HG03378 (cell line): ENCODE measurements around the gene ETS2.
A peak's percentile ranks its signal among the peaks of the same experiment; 100 is the strongest.

Experiments
- ATAC-seq: cut with Tn5 transposase; IDR thresholded peaks from one replicate; pipeline ENCODE4 v1.9.1; 2021; ENCODE audit warnings: mild to moderate bottlenecking, moderate library complexity; ENCODE audit not compliant: unreplicated experiment

ETS2 gene

GRCh38 chr21:38805328-38806152 lies at the start of gene ETS2:
TSS of gene ETS2 (plus strand) at chr21:38805929. CDS start at chr21:38810035, 4,106 bp downstream.
- ATAC-seq = peak; percentile 43

- no peak for ATAC-seq
Measured at GRCh38 chr21:38756746-38757145, 49.0 kb upstream of the ETS2 start.

- no peak for ATAC-seq
Measured at GRCh38 chr21:38758501-38759214, 47.1 kb upstream of the ETS2 start.

GRCh38 chr21:38759413-38759812 lies 46.3 kb upstream of the ETS2 start:
- no peak for ATAC-seq

- ATAC-seq = no peak
Measured at GRCh38 chr21:38760017-38760761, 45.5 kb upstream of the ETS2 start.

- no peak for ATAC-seq
Measured at GRCh38 chr21:38760762-38761155, 45.0 kb upstream of the ETS2 start.

- ATAC-seq = no peak
Measured at GRCh38 chr21:38761531-38761930, 44.2 kb upstream of the ETS2 start.

- ATAC-seq = no peak
Measured at GRCh38 chr21:38765056-38765455, 40.7 kb upstream of the ETS2 start.

GRCh38 chr21:38766987-38767722 lies 38.6 kb upstream of the ETS2 start:
- ATAC-seq = peak; percentile 97

- no peak for ATAC-seq
Measured at GRCh38 chr21:38768471-38769063, 37.2 kb upstream of the ETS2 start.

- ATAC-seq = no peak
Measured at GRCh38 chr21:38769191-38769780, 36.4 kb upstream of the ETS2 start.

- no peak for ATAC-seq
Measured at GRCh38 chr21:38770660-38771059, 35.1 kb upstream of the ETS2 start.

- ATAC-seq = no peak
Measured at GRCh38 chr21:38771536-38771935, 34.2 kb upstream of the ETS2 start.

- no peak for ATAC-seq
Measured at GRCh38 chr21:38772646-38773045, 33.1 kb upstream of the ETS2 start.

- peak; percentile 67 for ATAC-seq
Measured at GRCh38 chr21:38773099-38774061, 32.3 kb upstream of the ETS2 start.

GRCh38 chr21:38774152-38774551 lies 31.6 kb upstream of the ETS2 start:
- ATAC-seq = no peak

GRCh38 chr21:38774586-38775285 lies 31.0 kb upstream of the ETS2 start:
- no peak for ATAC-seq

- ATAC-seq = no peak
Measured at GRCh38 chr21:38775733-38776132, 30.0 kb upstream of the ETS2 start.
